ENCODE measurements around the gene RSPO1.

GRCh38 chr1:37630426-37631028 lies 4.2 kb downstream of the RSPO1 start:
- TF ChIP-seq, protein P1, sequence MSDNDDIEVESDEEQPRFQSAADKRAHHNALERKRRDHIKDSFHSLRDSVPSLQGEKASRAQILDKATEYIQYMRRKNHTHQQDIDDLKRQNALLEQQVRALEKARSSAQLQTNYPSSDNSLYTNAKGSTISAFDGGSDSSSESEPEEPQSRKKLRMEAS (IDR thresholded peaks at IDR 0.05; ENCODE audit: low read depth) = no peak
- TF ChIP-seq JUND (IDR thresholded peaks at IDR 0.05) (no peak), CTCF (IDR thresholded peaks at IDR 0.05) (no peak), GABPA (IDR thresholded peaks at IDR 0.05; ENCODE audit: low read depth) (no peak), SMC3 (IDR thresholded peaks at IDR 0.05; ENCODE audit: low read depth, low read length) (no peak), NFIC (IDR thresholded peaks at IDR 0.05; ENCODE audit: borderline replicate concordance) (no peak)
